GM12878 (cell line): ENCODE results near the gene TFPI2.

ENCODE experiments used
- CTCF ChIP-seq, 3 experiments: IDR thresholded peaks in 2 of 3; conservative IDR thresholded peaks in 1 of 3; 2 replicates each; pipeline ENCODE4 v1.5.1; 2011; ENCODE audit warnings: low read depth in 3 of 3, low read length in 3 of 3, mild to moderate bottlenecking in 3 of 3, control low read depth in 2 of 3, moderate library complexity in 2 of 3, inconsistent platforms in 1 of 3, mixed read lengths in 1 of 3; ENCODE audit not compliant: control insufficient read depth in 2 of 3, insufficient read depth in 1 of 3; ENCODE audit errors: extremely low read depth in 1 of 3
- FOS ChIP-seq: IDR thresholded peaks from 3 replicates; pipeline ENCODE4 v1.6.1; 2011; ENCODE audit warnings: borderline replicate concordance; ENCODE audit not compliant: insufficient read length; ENCODE audit errors: extremely low read depth
- POLR2AphosphoS5 ChIP-seq: IDR thresholded peaks from 2 replicates; pipeline ENCODE4 v1.6.1; 2011; ENCODE audit warnings: mild to moderate bottlenecking, low read length, inconsistent platforms
- REST ChIP-seq: IDR thresholded peaks from 2 replicates; pipeline ENCODE4 v1.6.1; 2012; ENCODE audit warnings: mild to moderate bottlenecking, low read depth, low read length
- SP1 ChIP-seq: IDR thresholded peaks from one replicate; pipeline ENCODE4 v1.6.1; 2011; ENCODE audit warnings: low read depth, low read length
- SREBF1 ChIP-seq: IDR thresholded peaks from 2 replicates; pipeline ENCODE4 v1.6.1; 2012; ENCODE audit warnings: mild to moderate bottlenecking, low read length
- TAF1 ChIP-seq: IDR thresholded peaks from 2 replicates; pipeline ENCODE4 v1.6.1; 2011; ENCODE audit warnings: mild to moderate bottlenecking, low read depth, low read length, borderline replicate concordance

- no peak for TF ChIP-seq REST
- no peak for TF ChIP-seq FOS
- TF ChIP-seq SREBF1: no peak
- no peak for TF ChIP-seq CTCF (IDR thresholded peaks at IDR 0.05 in 2 of 3, conservative IDR thresholded peaks at IDR 0.05 in 1 of 3; ENCODE audit: control insufficient read depth in 2 of 3, extremely low read depth in 1 of 3, insufficient read depth in 1 of 3, low read depth in 3 of 3, low read length in 3 of 3)
- TF ChIP-seq TAF1: no peak
- no peak for TF ChIP-seq SP1
- no peak for TF ChIP-seq POLR2AphosphoS5
Observed at GRCh38 chr7:93884541-93884940, 6.0 kb downstream of the TFPI2 start.
